Liver (tissue), 9 donors: ENCODE data around the gene SCUBE1. TPM values are rescaled to one million over a fixed set of nuclear protein-coding genes. Genes with fewer than 3 reads are reported as not detected.

Experiments used
- DNase-seq: peaks from one replicate; pipeline ENCODE4 v3.0.0-alpha.2; 2017; ENCODE audit warnings: low spot score
- H3K27ac ChIP-seq, 2 donors: one replicate each; pipeline ENCODE4 v1.7.0; 2013; ENCODE audit warnings: inconsistent platforms in 2 of 2, low read length in 2 of 2, control low read depth in 1 of 2, low read depth in 1 of 2, mild to moderate bottlenecking in 1 of 2
- H3K27me3 ChIP-seq, 4 donors: one replicate each; pipeline versions ENCODE4 v1.6.1 to v1.7.0; 2013; ENCODE audit warnings: low read length in 3 of 4, inconsistent platforms in 1 of 4, mild to moderate bottlenecking in 1 of 4, moderate library complexity in 1 of 4; ENCODE audit not compliant: control insufficient read depth in 4 of 4, insufficient read depth in 4 of 4
- H3K36me3 ChIP-seq, 4 donors: one replicate each; pipeline versions ENCODE4 v1.6.1 to v1.7.0; 2013; ENCODE audit warnings: low read length in 3 of 4, mild to moderate bottlenecking in 3 of 4, low read depth in 1 of 4, moderate library complexity in 1 of 4; ENCODE audit not compliant: control insufficient read depth in 4 of 4, insufficient read depth in 3 of 4
- H3K4me1 ChIP-seq, 4 donors: one replicate each; pipeline versions ENCODE4 v1.6.1 to v1.7.0; 2013; ENCODE audit warnings: low read length in 3 of 4, mild to moderate bottlenecking in 3 of 4, moderate library complexity in 1 of 4; ENCODE audit not compliant: control insufficient read depth in 4 of 4, insufficient read depth in 4 of 4
- H3K4me3 ChIP-seq, 3 donors: one replicate each; pipeline versions ENCODE4 v1.6.1 to v1.7.0; 2013; ENCODE audit warnings: low read length in 3 of 3, control low read depth in 1 of 3, low read depth in 1 of 3, mild to moderate bottlenecking in 1 of 3
- H3K9ac ChIP-seq, 2 donors: one replicate each; pipeline ENCODE4 v1.7.0; 2013; ENCODE audit warnings: low read length in 2 of 2, mild to moderate bottlenecking in 2 of 2, moderate library complexity in 2 of 2, control low read depth in 1 of 2, low read depth in 1 of 2
- H3K9me3 ChIP-seq, 4 donors: one replicate each; pipeline versions ENCODE4 v1.6.1 to v1.7.0; 2013; ENCODE audit warnings: low read length in 3 of 4; ENCODE audit not compliant: control insufficient read depth in 4 of 4
- ATF3 ChIP-seq: IDR thresholded peaks from 2 replicates; pipeline ENCODE4 v1.6.1; 2016; ENCODE audit warnings: antibody characterized with exemption
- EGR1 ChIP-seq, 2 donors: IDR thresholded peaks; 2 replicates each; pipeline ENCODE4 v1.6.1; 2016 to 2018; ENCODE audit warnings: antibody characterized with exemption in 2 of 2, low read depth in 2 of 2
- GABPA ChIP-seq, 2 donors: IDR thresholded peaks in 1 of 2; conservative IDR thresholded peaks in 1 of 2; 2 replicates each; pipeline ENCODE4 v1.6.1; 2016; ENCODE audit warnings: antibody characterized with exemption in 2 of 2, mild to moderate bottlenecking in 1 of 2, moderate library complexity in 1 of 2
- HNF4G ChIP-seq: IDR thresholded peaks from 2 replicates; pipeline ENCODE4 v1.6.1; 2016; ENCODE audit warnings: antibody characterized with exemption
- JUND ChIP-seq, 2 donors: IDR thresholded peaks; 2 replicates each; pipeline ENCODE4 v1.6.1; 2016; ENCODE audit warnings: antibody characterized with exemption in 2 of 2
- RAD21 ChIP-seq, 2 donors: IDR thresholded peaks; 2 replicates each; pipeline ENCODE4 v1.6.1; 2016; ENCODE audit warnings: antibody characterized with exemption in 2 of 2, mild to moderate bottlenecking in 2 of 2
- RXRA ChIP-seq, 2 donors: IDR thresholded peaks; 2 replicates each; pipeline ENCODE4 v1.6.1; 2017 to 2018; ENCODE audit warnings: antibody characterized with exemption in 2 of 2, mild to moderate bottlenecking in 1 of 2
- SP1 ChIP-seq: IDR thresholded peaks from 2 replicates; pipeline ENCODE4 v1.6.1; 2018; ENCODE audit warnings: antibody characterized with exemption, mild to moderate bottlenecking
- TAF1 ChIP-seq: conservative IDR thresholded peaks from 2 replicates; pipeline ENCODE4 v1.6.1; 2016; ENCODE audit warnings: antibody characterized with exemption, mild to moderate bottlenecking
- YY1 ChIP-seq: IDR thresholded peaks from 2 replicates; pipeline ENCODE4 v1.6.1; 2016; ENCODE audit warnings: antibody characterized with exemption, mild to moderate bottlenecking
- ZBTB33 ChIP-seq: IDR thresholded peaks from 2 replicates; pipeline ENCODE4 v1.6.1; 2016; ENCODE audit warnings: antibody characterized with exemption
- WGBS: extraction: QIAGEN DNeasy Blood & Tissue Kit; methylation state at CpG from one replicate; pipeline ENCODE4 v1.1.7; 2013; 5-methylcytosine and 5-hydroxymethylcytosine counted together
- polyA plus RNA-seq, 2 donors: library from polyadenylated mRNA; stranded (reverse) in 1 of 2; unstranded in 1 of 2; fragments of 200-250 nt in 1 of 2; fragments of >200 nt in 1 of 2; fragmentation: Nextera tagmentation in 1 of 2; extraction: Ambion mirVana in 1 of 2; gene quantifications; one replicate each; pipeline versions ENCODE4 v1.2.1 to v1.2.3, GENCODE V29; 2013 to 2015
- total RNA-seq, 2 donors: library from RNA; depleted of rRNA; stranded (reverse); fragments of >200 nt; gene quantifications; one replicate each; pipeline ENCODE4 v1.2.3, GENCODE V29; 2014
- TF ChIP-seq, protein P1 (sequence below): fragments of 150-350 bp; IDR thresholded peaks from 2 replicates; pipeline ENCODE4 v1.5.1; 2017; ENCODE audit warnings: improper control_type of control experiment, low read depth, low read length; ENCODE audit not compliant: missing input control
- donor health status: healthy.
- donor health status: healthy.
- donor health status: healthy.
- donor health status: healthy.
- donor health status: healthy.

The SCUBE1 gene
- total and polyA plus RNA-seq, 4 donors, result 0.07 to 0.46 (median 0.08) TPM; not detected in 1

- Histone ChIP-seq H3K4me1 (no peaks in the 10 kb centered on the region), H3K9me3 (no peaks in the 10 kb centered on the region), H3K4me3 (no peak overlapping the region), H3K27ac (no peak overlapping the region), H3K36me3 (no peaks in the 10 kb centered on the region), H3K9ac (no peak overlapping the region), H3K27me3 (peaks cover 0 to 2% (median 0%) of the 10 kb centered on the region in 4 donors)
- 56% methylated on average over 17 of the region's 17 CpGs for WGBS
- DNase-seq, result no peak
- TF ChIP-seq GABPA (IDR thresholded peaks at IDR 0.05 in 1 of 2, conservative IDR thresholded peaks at IDR 0.05 in 1 of 2) (no peak), RAD21 (IDR thresholded peaks at IDR 0.05) (no peak), ZBTB33 (no peak), EGR1 (IDR thresholded peaks at IDR 0.05; ENCODE audit: low read depth in 2 of 2) (no peak), TAF1 (no peak), JUND (IDR thresholded peaks at IDR 0.05) (no peak), ATF3 (no peak), SP1 (no peak), YY1 (no peak), HNF4G (no peak), RXRA (IDR thresholded peaks at IDR 0.05) (no peak)
- TF ChIP-seq, protein P1, sequence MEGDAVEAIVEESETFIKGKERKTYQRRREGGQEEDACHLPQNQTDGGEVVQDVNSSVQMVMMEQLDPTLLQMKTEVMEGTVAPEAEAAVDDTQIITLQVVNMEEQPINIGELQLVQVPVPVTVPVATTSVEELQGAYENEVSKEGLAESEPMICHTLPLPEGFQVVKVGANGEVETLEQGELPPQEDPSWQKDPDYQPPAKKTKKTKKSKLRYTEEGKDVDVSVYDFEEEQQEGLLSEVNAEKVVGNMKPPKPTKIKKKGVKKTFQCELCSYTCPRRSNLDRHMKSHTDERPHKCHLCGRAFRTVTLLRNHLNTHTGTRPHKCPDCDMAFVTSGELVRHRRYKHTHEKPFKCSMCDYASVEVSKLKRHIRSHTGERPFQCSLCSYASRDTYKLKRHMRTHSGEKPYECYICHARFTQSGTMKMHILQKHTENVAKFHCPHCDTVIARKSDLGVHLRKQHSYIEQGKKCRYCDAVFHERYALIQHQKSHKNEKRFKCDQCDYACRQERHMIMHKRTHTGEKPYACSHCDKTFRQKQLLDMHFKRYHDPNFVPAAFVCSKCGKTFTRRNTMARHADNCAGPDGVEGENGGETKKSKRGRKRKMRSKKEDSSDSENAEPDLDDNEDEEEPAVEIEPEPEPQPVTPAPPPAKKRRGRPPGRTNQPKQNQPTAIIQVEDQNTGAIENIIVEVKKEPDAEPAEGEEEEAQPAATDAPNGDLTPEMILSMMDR, result no peak
Measured at GRCh38 chr22:43326331-43327156, 16.6 kb downstream of the SCUBE1 start.

DNA sequence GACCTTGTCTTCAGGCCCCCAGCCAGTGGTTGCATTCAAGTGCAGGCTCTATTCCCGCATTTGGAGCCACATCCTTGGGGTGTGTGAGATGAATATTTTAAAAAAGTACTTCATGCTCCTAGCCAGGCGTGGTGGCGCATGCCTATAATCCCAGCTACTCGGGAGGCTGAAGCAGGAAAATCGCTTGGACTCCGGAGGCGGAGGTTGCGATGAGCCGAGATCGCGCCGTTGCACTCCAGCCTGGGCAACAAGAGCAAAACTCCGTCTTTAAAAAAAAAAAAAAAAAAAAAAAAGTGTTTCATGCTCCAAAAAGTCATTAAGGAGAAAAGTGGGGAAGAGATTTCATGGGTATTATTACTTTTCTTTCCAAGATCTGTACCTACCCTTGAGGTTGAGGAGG lies 18.0 kb downstream of the SCUBE1 start:
- Histone ChIP-seq H3K27ac (no peak overlapping the region), H3K4me3 (no peak overlapping the region), H3K9me3 (no peaks in the 10 kb centered on the region), H3K4me1 (no peaks in the 10 kb centered on the region), H3K27me3 (peaks cover 0 to 2% (median 0%) of the 10 kb centered on the region in 4 donors), H3K9ac (no peak overlapping the region), H3K36me3 (no peaks in the 10 kb centered on the region)
- WGBS, result 88% methylated on average over 13 of the region's 13 CpGs
- TF ChIP-seq, protein P1, result no peak
- no peak for DNase-seq
